Esophagus muscularis mucosa (tissue), 3 donors: ENCODE data around the gene SLC43A1.

Experiments
- CTCF ChIP-seq, 3 experiments: fragments of 200-600 bp in 2 of 3; fragments of 450-650 bp in 1 of 3; sonication (generic) in 2 of 3; IDR thresholded peaks; one replicate each; pipeline ENCODE4 v1.5.1; 2017 to 2019; ENCODE audit warnings: antibody characterized with exemption in 3 of 3, mild to moderate bottlenecking in 2 of 3, moderate library complexity in 1 of 3
- POLR2A ChIP-seq: fragments of 450-650 bp; IDR thresholded peaks from one replicate; pipeline ENCODE4 v1.6.1; 2017; ENCODE audit warnings: antibody characterized with exemption, moderate library complexity, mild to moderate bottlenecking, low read depth
- POLR2AphosphoS5 ChIP-seq, 2 donors: sonication (generic); formaldehyde crosslinking; IDR thresholded peaks; one replicate each; pipeline ENCODE4 v1.6.1; 2017; ENCODE audit warnings: antibody characterized with exemption in 2 of 2

GRCh38 chr11:57479021-57479663 is 36.4 kb downstream of the SLC43A1 start:
- TF ChIP-seq POLR2AphosphoS5 (IDR thresholded peaks at IDR 0.05): no peak
- no peak for TF ChIP-seq CTCF (IDR thresholded peaks at IDR 0.05)
- no peak for TF ChIP-seq POLR2A
